AG04449 (cell line): ENCODE results near the gene ERBB4.

ENCODE experiments used
- CTCF ChIA-PET: fragments of 350-600 bp; formaldehyde crosslinking; extraction: SDS; loops from one replicate; lab custom pipeline; 2021; ENCODE audit warnings: antibody characterized with exemption; lab: Yijun Ruan, JAX
- POLR2A ChIA-PET: fragments of 400-600, 350-600 bp; formaldehyde crosslinking; extraction: SDS; loops from one replicate; lab custom pipeline; 2020; ENCODE audit warnings: antibody characterized with exemption, inconsistent platforms; lab: Yijun Ruan, JAX
- DNase-seq: peaks from one replicate; pipeline ENCODE4 v3.0.0-alpha.2; 2010; ENCODE audit warnings: low read depth, low spot score
- H3K4me3 ChIP-seq: 2 replicates; pipeline ENCODE4 v1.5.1; 2011; ENCODE audit warnings: low read depth, mild to moderate bottlenecking, control low read depth, low read length
- CTCF ChIP-seq: IDR thresholded peaks from one replicate; pipeline ENCODE4 v1.5.1; 2011; ENCODE audit warnings: mild to moderate bottlenecking, moderate library complexity, low read length, control low read depth, inconsistent platforms; ENCODE audit not compliant: insufficient read depth; ENCODE audit errors: missing control alignments

The ERBB4 gene

GRCh38 chr2:211477537-211478275 is 1060.9 kb downstream of the ERBB4 start:
- POLR2A ChIA-PET = no interaction called here
- no peak overlapping the region for H3K4me3 ChIP-seq
- CTCF ChIA-PET = no interaction called here
- no peak for TF ChIP-seq CTCF
- no peak for DNase-seq

GRCh38 chr2:211473116-211473515 is 1065.5 kb downstream of the ERBB4 start:
- TF ChIP-seq CTCF = no peak
- no peak for DNase-seq
- CTCF ChIA-PET = interaction anchor here (1.3 kb wide), 1 partner anchor 18 kb away, joined by 4 read pairs; no protein-coding TSS in a partner anchor
- POLR2A ChIA-PET = no interaction called here
- no peak overlapping the region for H3K4me3 ChIP-seq

GRCh38 chr2:211469664-211470059 is 1068.9 kb downstream of the ERBB4 start:
- no peak for DNase-seq
- ChIA-PET CTCF (no interaction called here), POLR2A (no interaction called here)
- H3K4me3 ChIP-seq = no peak overlapping the region
- no peak for TF ChIP-seq CTCF

- no peak for TF ChIP-seq CTCF
- POLR2A ChIA-PET = no interaction called here
- H3K4me3 ChIP-seq = no peak overlapping the region
- CTCF ChIA-PET = no interaction called here
- DNase-seq = no peak
Observed at GRCh38 chr2:211468877-211469663, 1069.5 kb downstream of the ERBB4 start.

- POLR2A ChIA-PET = no interaction called here
- TF ChIP-seq CTCF = no peak
- no peak for DNase-seq
- CTCF ChIA-PET = no interaction called here
- H3K4me3 ChIP-seq = no peak overlapping the region
Observed at GRCh38 chr2:211468217-211468616, 1070.4 kb downstream of the ERBB4 start.

GRCh38 chr2:211463397-211463796 is 1075.2 kb downstream of the ERBB4 start:
- DNase-seq = no peak
- POLR2A ChIA-PET = no interaction called here
- CTCF ChIA-PET = interaction anchor here (1.9 kb wide), 1 partner anchor 8 kb away, joined by 6 read pairs; no protein-coding TSS in a partner anchor
- no peak overlapping the region for H3K4me3 ChIP-seq
- no peak for TF ChIP-seq CTCF
